WTC11 (cell line): Measurements from ENCODE around the gene COL5A1. TPM values are rescaled to one million over a fixed set of nuclear protein-coding genes. Genes with fewer than 3 reads are reported as not detected.

Source experiments
- ATAC-seq: fragments of 200-7000 bp; cut with Tn5 transposase; 2 replicates; pipeline ENCODE4 v1.10.0; 2021; ENCODE audit warnings: mild to moderate bottlenecking, moderate library complexity
- CTCF ChIA-PET: fragments of 300-600 bp; sonication (Branson Sonifier 250); formaldehyde crosslinking; loops from one replicate; lab custom pipeline; 2021; ENCODE audit warnings: antibody characterized with exemption; lab: Charles Lee
- POLR2A ChIA-PET: fragments of 350-600 bp; sonication (Branson Sonifier 250); formaldehyde crosslinking; loops from one replicate; lab custom pipeline; 2021; ENCODE audit warnings: antibody characterized with exemption; lab: Charles Lee
- DNase-seq: peaks from one replicate; pipeline ENCODE4 v3.0.0; 2021; ENCODE audit warnings: low spot score
- H3K27ac Mint-ChIP-seq: 2 replicates; pipeline ENCODE4 v1.8.0; 2021; ENCODE audit warnings: mixed read lengths
- H3K27me3 Mint-ChIP-seq: 2 replicates; pipeline ENCODE4 v1.8.0; 2021; ENCODE audit warnings: low read depth, mild to moderate bottlenecking, moderate library complexity, mixed read lengths
- H3K36me3 Mint-ChIP-seq: 2 replicates; pipeline ENCODE4 v1.8.0; 2021; ENCODE audit warnings: mixed read lengths
- H3K4me1 Mint-ChIP-seq: 2 replicates; pipeline ENCODE4 v1.8.0; 2022; ENCODE audit warnings: mixed read lengths
- H3K4me3 Mint-ChIP-seq: 2 replicates; pipeline ENCODE4 v1.8.0; 2021; ENCODE audit warnings: mild to moderate bottlenecking, moderate library complexity, mixed read lengths
- H3K9me3 Mint-ChIP-seq: 2 replicates; pipeline ENCODE4 v1.8.0; 2021; ENCODE audit warnings: mixed read lengths
- AR ChIP-seq: fragments of 250-450 bp; sonication (Bioruptor Pico); IDR thresholded peaks from 2 replicates; pipeline ENCODE4 v1.9.0; 2021; ENCODE audit warnings: mild to moderate bottlenecking
- ATF1 ChIP-seq: sonication (generic); formaldehyde crosslinking; IDR thresholded peaks from 2 replicates; pipeline ENCODE4 v1.8.1; 2023; ENCODE audit warnings: mild to moderate bottlenecking, moderate library complexity, missing genetic modification reagents
- ATF6 ChIP-seq: sonication (generic); formaldehyde crosslinking; IDR thresholded peaks from 2 replicates; pipeline ENCODE4 v1.8.1; 2023; ENCODE audit warnings: mild to moderate bottlenecking, missing genetic modification reagents
- ESRRA ChIP-seq: sonication (generic); formaldehyde crosslinking; IDR thresholded peaks from 2 replicates; pipeline ENCODE4 v1.8.1; 2022; ENCODE audit warnings: mild to moderate bottlenecking, missing genetic modification reagents, borderline replicate concordance
- FOXP4 ChIP-seq: sonication (generic); formaldehyde crosslinking; IDR thresholded peaks from 2 replicates; pipeline ENCODE4 v1.8.0; 2022; ENCODE audit warnings: mild to moderate bottlenecking, missing genetic modification reagents
- GRHL2 ChIP-seq: fragments of 250-450 bp; sonication (Bioruptor Pico); IDR thresholded peaks from 2 replicates; pipeline ENCODE4 v1.8.0; 2022; ENCODE audit warnings: mild to moderate bottlenecking, moderate library complexity; ENCODE audit not compliant: insufficient replicate concordance, severe bottlenecking
- HMGXB4 ChIP-seq: sonication (generic); formaldehyde crosslinking; IDR thresholded peaks from 2 replicates; pipeline ENCODE4 v1.8.1; 2023; ENCODE audit warnings: mild to moderate bottlenecking, moderate library complexity, missing genetic modification reagents
- MLX ChIP-seq: sonication (generic); formaldehyde crosslinking; IDR thresholded peaks from 2 replicates; pipeline ENCODE4 v1.8.1; 2023; ENCODE audit warnings: mild to moderate bottlenecking, missing genetic modification reagents, moderate library complexity
- NR1H2 ChIP-seq: sonication (generic); formaldehyde crosslinking; IDR thresholded peaks from 2 replicates; pipeline ENCODE4 v1.9.0; 2021; ENCODE audit warnings: mild to moderate bottlenecking, moderate library complexity, missing genetic modification reagents
- NR3C1 ChIP-seq: sonication (generic); formaldehyde crosslinking; conservative IDR thresholded peaks from 2 replicates; pipeline ENCODE4 v1.8.1; 2023; ENCODE audit warnings: low read depth, mild to moderate bottlenecking, missing genetic modification reagents
- PRRX2 ChIP-seq: fragments of 250-450 bp; sonication (Bioruptor Pico); IDR thresholded peaks from 2 replicates; pipeline ENCODE4 v1.8.0; 2021; ENCODE audit warnings: mild to moderate bottlenecking
- STAT6 ChIP-seq: sonication (generic); formaldehyde crosslinking; conservative IDR thresholded peaks from 2 replicates; pipeline ENCODE4 v1.8.1; 2023; ENCODE audit warnings: mild to moderate bottlenecking, low read depth, missing genetic modification reagents, moderate library complexity
- TCF7 ChIP-seq: sonication (generic); formaldehyde crosslinking; IDR thresholded peaks from 2 replicates; pipeline ENCODE4 v1.8.0; 2022; ENCODE audit warnings: mild to moderate bottlenecking, low read depth, missing genetic modification reagents, moderate library complexity
- TEAD4 ChIP-seq: sonication (generic); formaldehyde crosslinking; IDR thresholded peaks from 2 replicates; pipeline ENCODE4 v1.8.0; 2022; ENCODE audit warnings: mild to moderate bottlenecking, missing genetic modification reagents
- ZMAT4 ChIP-seq: fragments of 250-450 bp; sonication (Bioruptor Pico); IDR thresholded peaks from 2 replicates; pipeline ENCODE4 v1.9.0; 2021; ENCODE audit warnings: mild to moderate bottlenecking
- ZNF121 ChIP-seq: sonication (generic); formaldehyde crosslinking; IDR thresholded peaks from 2 replicates; pipeline ENCODE4 v1.8.0; 2023; ENCODE audit warnings: missing genetic modification reagents
- ZNF416 ChIP-seq: fragments of 250-450 bp; sonication (Bioruptor Pico); IDR thresholded peaks from 2 replicates; pipeline ENCODE4 v1.9.0; 2021; ENCODE audit warnings: mild to moderate bottlenecking, inconsistent platforms
- ZNF671 ChIP-seq: fragments of 250-450 bp; sonication (Bioruptor Pico); IDR thresholded peaks from 2 replicates; pipeline ENCODE4 v1.8.0; 2021; ENCODE audit warnings: mild to moderate bottlenecking
- total RNA-seq: library from RNA; stranded (reverse); gene quantifications from 3 replicates; pipeline ENCODE4 v1.2.3, GENCODE V29; 2021

Gene COL5A1
- total RNA-seq, 1 experiment from 2014 or later = 13.5 TPM

- Mint-ChIP-seq H3K27me3 (no peaks in the 10 kb centered on the region), H3K9me3 (no peaks in the 10 kb centered on the region), H3K4me3 (no peak overlapping the region)
- TF ChIP-seq PRRX2 (CRISPR knock-in tag) = no peak
- no peak for TF ChIP-seq ZNF416 (CRISPR knock-in tag)
- no peak for TF ChIP-seq FOXP4 (CRISPR knock-in tag)
- TF ChIP-seq TCF7 (CRISPR knock-in tag) = no peak
- TF ChIP-seq, all 79 proteins: peak for 0
- Mint-ChIP-seq H3K4me1 (0 out of 2 replicates have a peak, but pooled peaks cover 2% of the 10 kb centered on the region), H3K36me3 (no peaks in the 10 kb centered on the region), H3K27ac (no peak overlapping the region)
- CTCF ChIA-PET = no interaction called here
- DNase-seq (no peak), ATAC-seq (no peak)
- POLR2A ChIA-PET = no interaction called here
Observed at GRCh38 chr9:134695144-134695543, 53.5 kb downstream of the COL5A1 start.

- no peak for TF ChIP-seq AR (CRISPR knock-in tag)
- TF ChIP-seq NR1H2 = no peak
- TF ChIP-seq GRHL2 (CRISPR knock-in tag) = no peak
- no peak for TF ChIP-seq NR3C1
- no peak for TF ChIP-seq TEAD4
- TF ChIP-seq ESRRA = no peak
- TF ChIP-seq ZNF121 = no peak
- TF ChIP-seq ATF1 = no peak
- TF ChIP-seq ZNF671 (CRISPR knock-in tag) = no peak
- TF ChIP-seq ZMAT4 (CRISPR knock-in tag) = no peak
- TF ChIP-seq HMGXB4 (CRISPR knock-in tag) = no peak
- no peak for TF ChIP-seq ATF6 (CRISPR knock-in tag)
- TF ChIP-seq STAT6 = no peak
- no peak for TF ChIP-seq MLX (CRISPR knock-in tag)
- H3K4me1 Mint-ChIP-seq = 0 out of 2 replicates have a peak, but pooled peaks cover 2% of the 10 kb centered on the region
- DNase-seq (no peak), ATAC-seq (no peak)
- no peaks in the 10 kb centered on the region for H3K9me3 Mint-ChIP-seq
- H3K27ac Mint-ChIP-seq = no peak overlapping the region
- POLR2A ChIA-PET = interaction anchor here (0.7 kb wide), 1 partner anchor 334 kb away, joined by 3 read pairs; no protein-coding TSS in a partner anchor
- H3K4me3 Mint-ChIP-seq = no peak overlapping the region
- CTCF ChIA-PET = no interaction called here
- H3K36me3 Mint-ChIP-seq = no peaks in the 10 kb centered on the region
- H3K27me3 Mint-ChIP-seq = no peaks in the 10 kb centered on the region
Observed at GRCh38 chr9:134696433-134696832, 54.8 kb downstream of the COL5A1 start.
